CD4-positive, alpha-beta T cell treated with Interleukin-17A for 1 hour (primary cell): ENCODE results near the gene CHAF1B.

Experiments used
- DNase-seq: peaks from one replicate; pipeline ENCODE4 v3.0.0-alpha.2; 2020

Gene CHAF1B

DNA sequence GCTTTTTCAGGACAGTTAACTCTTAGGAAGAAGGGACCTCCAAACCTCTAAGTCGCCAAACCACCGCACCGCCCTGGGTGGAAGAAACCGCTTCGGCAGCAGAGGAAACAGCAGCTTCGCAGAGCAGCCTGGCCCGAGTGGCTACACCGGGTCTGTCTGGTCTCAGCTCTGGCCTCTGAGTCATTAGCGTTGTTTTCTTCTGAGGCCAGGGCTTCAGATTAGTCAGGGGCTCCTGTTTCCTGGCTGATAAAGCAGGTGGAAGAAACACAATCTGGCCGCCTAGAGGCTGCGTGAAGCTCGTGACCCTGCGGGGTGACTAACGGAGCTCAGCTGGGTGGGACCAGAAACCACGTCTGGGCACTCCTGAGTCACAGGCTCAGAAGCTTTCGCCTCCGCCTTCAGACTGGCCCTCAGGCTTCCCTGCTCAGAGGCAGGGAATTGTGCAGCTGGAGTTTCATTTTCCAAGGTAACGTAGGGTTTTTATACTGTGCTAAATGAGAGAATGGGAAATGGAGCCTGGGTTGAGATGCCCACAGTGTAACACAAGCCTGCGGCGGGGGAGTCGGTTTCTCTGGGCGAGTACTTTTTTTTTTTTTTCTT lies 44.9 kb downstream of the CHAF1B start:
- DNase-seq: peak; percentile 48

DNA sequence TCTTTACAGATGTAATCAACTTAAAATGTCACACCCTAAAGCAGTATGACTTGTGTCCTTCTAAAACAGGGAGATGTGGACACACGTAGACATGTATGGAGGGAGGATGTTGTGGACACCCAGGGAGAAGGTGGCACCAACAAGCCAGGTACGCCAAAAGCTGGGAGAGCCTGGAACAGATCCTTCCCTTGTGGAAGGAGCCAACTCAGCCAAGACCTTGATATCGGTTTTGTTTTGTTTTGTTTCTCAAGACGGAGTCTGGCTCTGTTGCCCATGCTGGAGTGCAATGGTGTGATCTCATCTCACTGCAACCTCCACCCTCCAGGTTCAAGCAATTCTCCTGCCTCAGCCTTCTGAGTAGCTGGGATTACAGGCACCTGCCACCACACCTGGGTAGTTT lies 45.6 kb downstream of the CHAF1B start:
- DNase-seq: no peak

DNA sequence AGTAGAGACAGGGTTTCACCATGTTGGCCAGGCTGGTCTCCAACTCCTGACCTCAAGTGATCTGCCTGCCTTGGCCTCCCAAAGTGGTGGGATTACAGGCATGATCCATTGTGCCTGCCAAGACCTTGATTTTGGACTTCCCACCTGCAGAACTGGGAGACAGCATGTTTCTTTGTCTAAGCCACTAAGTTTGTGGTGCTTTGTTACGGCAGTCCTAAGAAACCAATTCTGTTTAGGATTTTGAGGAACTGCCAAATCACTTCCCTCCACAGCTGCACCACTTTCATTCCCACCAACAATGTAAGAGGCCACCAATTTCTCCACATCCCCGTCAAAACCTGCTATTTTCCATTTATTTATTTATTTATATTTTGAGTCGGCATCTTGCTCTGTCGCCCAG lies 46.1 kb downstream of the CHAF1B start:
- no peak for DNase-seq

DNA sequence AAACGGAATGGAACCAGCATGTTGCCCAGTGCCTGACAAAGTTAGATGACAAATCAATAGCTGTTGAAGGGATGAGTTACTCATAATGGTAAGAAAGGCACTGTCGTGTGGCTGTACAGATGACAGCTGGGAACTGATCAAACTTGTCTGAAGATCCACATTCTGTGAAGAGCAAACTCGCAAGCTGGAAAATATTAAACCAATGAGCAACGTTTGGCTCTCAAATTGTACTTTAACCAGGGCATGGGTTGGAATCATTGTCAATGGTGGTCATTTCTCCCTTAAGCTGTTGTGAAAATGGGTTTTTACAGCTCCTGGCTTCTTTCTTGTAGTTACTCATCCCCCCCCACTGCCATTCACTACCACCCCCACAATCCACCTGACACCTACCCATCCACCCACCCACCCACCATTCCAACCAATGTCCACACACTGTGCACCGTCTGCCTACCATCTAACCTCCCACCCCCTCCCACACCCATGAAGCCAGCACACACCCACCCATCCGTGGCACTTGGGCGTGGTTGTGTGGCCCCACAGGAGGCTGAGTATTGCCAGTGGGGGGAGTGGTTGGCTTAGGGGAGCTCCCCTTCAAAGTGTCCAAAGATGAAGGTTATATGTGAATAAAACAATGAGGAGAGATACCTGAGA lies 48.0 kb downstream of the CHAF1B start:
- no peak for DNase-seq

DNA sequence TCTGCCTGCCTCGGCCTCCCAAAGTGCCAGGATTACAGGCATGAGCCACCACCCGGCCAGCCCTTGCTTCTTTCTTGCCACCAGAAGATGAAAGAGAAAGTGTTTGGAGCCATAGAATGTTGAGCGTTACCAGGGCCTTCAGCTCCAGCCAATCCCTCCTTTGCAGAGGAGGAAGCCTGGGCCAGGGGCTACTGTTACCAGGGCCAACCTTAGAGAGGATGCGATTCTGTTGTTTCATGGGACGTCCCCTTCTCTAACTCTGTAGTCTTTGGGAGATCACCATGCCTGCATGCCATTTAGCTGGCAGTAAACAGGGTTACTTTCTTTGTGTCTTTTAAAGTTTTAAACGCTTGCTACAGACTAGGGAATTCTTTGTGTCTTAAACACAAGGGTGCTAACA lies 49.0 kb downstream of the CHAF1B start:
- no peak for DNase-seq

DNA sequence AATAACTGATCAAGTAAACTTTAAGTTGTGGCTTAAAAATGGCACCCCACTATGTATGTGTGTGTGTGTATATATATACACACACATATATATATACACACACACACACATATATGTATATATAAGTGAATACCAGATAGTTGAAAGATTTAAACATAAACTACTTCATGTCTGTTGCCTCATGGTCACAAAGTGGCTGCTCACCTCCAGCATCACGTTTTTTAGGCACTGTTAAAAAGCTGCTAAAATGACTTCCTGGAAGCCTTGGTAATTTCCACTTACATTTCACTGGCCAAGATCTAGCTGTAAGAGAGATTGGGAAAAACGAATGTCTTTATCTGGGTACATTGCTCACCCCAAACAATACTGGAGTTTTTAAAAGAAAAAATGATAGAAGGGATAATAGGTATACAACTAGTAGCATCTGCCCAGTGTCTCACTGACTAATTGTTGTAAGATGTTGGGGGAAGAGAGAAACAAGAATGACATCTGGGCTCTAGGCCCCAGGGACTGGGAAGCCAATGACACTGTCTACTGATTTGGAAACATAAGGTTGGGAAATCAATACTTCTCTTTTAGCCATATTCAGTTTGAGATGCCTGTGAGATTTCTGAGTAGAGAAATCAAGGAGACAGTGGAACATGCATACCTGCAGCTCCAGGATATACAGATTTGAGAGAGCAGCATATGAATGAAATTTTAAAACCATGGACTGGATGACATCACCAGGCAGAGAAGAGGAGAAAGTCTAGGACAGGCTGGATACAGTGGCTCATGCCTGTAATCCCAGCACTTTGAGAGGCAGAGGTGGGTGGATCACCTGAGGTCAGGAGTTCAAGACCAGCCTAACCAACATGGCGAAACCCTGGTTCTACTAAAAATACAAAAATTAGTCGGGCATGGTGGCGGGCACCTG lies 51.9 kb downstream of the CHAF1B start:
- no peak for DNase-seq

DNA sequence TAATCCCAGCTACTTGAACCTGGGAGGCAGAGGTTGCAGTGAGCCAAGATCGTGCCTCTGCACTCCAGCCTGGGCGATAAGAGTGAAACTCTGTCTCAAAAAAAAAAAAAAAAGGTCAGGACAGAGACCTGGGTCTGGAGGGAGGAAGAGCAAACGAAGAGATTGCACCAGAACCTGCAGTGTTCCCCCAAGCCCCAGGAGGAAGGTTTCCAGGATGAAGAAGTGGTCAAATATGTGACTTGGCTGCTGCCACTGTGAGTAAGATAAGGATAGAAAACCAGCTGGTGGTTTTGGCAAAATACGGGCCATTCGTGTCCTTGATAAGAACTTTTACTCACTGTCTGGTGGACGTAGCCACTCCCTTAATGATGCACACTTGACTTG lies 52.5 kb downstream of the CHAF1B start:
- DNase-seq: no peak

DNA sequence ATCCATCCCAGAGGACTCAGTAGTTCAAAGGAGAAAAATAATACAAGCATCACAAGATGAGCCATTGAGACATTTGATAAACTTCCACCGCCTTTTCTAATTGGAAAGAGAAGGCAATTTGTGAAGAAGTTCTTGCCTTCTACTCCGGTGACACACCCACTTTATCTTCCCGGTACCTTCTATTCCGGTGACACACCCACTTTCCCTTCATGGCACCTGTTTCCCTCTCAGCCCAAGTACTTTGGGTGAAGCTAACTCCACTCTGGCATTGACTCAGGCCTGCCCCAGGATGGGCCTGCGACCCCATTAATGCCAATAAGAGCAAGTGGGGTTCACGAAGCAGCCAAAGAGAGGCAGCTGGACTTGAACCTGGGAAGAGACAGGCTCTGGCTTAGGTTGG lies 56.5 kb downstream of the CHAF1B start:
- no peak for DNase-seq

DNA sequence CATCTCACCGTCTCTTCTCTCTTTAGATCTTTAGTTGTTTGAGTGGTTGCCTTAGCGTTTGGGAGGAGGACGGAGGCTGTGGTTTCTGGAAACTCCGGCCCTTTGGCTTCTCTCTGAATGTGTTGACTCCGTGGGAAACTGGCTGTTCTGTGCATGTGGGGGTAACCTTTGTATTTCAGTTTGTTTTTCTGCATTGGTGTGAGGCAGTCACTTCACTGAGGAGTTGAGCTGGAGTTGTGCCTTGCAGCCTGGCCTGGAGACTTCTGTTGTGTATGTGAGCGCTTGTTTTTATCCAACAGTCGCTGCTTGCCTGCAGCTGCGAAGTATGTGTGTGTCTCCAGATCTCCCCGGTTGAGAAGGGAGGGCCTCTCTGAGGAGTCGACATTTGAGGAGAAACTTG lies 61.1 kb downstream of the CHAF1B start:
- DNase-seq: no peak

DNA sequence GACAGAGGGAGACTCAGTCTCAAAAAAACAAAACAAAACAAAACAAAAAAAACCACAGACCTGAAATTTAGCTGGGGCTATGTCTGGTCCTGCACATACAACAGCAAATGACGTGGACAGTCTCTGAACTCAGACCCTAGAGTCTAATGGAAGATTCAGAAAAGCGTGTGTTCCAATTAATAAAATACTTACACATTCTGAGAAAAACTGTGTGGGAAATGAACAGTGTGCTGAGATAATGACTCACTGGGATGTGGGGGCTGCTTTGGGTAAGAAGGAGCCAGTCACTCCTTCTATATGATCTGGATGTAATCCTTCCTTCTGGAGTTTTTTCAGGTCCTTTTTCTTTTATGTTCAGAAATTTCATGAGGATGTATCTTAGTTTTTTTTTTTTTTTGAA lies 65.3 kb downstream of the CHAF1B start:
- DNase-seq: no peak

DNA sequence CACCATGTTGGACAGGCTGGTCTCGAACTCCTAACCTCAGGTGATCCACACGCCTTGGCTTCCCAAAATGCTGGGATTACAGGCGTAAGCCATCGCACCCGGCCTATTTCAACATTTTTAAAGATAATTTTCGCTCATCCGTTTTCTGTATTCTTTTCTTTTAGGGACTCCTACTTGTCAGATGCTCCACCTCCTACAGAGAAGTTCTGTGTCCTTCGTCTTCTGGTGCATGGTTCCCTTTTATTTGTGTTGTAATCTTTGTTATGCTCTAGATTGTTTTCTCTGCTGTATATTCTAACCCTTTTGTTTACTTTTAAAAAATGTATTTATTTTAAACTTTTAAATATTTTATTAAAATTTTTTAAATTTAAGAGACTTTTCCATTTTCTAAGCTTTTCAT lies 66.3 kb downstream of the CHAF1B start:
- DNase-seq: no peak

DNA sequence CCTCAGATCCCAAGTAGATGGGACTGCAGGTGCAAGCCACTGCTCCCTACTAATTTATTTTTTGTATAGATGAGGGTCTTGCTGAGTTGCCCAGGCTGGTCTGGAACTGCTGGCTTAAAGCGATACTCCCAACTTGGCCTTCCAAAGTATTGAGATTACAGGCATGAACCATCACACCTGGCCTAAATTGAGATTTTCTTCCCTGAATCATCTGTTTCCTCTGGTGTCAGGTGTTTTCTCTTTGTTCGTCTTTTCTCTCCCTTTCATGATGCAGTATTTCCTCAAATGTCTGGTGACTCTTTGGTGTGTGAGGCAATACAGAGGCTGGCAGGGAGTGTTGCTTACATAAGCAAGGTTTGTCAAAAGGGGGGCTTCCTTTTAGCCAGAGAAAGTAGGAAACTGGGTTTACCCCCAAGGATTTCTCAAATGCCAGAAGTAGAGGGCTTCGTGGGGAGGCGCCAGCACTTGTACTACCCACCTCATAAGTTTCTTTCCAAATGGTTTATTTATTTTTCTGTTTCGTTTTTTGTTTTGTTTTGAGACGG lies 67.2 kb downstream of the CHAF1B start:
- no peak for DNase-seq

DNA sequence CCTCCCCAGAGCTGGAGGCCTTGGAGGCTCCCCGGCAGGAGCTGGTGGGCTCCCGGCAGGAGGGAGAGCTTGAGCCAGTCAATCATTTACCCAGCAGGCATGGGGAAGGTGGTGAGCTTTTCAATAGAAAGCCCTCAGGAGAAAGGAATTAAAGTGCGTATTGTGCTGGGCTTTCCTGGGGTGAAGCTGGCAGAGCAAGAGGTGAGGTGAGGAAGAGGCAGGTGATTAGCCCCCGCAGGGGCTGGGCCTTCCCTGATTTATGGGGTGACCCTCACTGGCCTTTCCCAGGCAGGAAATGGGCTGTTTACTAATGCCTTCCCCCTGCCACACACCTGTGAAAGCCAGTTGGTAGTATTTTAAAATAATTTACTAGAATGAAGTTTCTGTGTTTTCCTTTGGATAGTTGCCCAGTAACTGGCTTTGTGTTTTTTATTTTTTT lies 68.9 kb downstream of the CHAF1B start:
- no peak for DNase-seq

DNA sequence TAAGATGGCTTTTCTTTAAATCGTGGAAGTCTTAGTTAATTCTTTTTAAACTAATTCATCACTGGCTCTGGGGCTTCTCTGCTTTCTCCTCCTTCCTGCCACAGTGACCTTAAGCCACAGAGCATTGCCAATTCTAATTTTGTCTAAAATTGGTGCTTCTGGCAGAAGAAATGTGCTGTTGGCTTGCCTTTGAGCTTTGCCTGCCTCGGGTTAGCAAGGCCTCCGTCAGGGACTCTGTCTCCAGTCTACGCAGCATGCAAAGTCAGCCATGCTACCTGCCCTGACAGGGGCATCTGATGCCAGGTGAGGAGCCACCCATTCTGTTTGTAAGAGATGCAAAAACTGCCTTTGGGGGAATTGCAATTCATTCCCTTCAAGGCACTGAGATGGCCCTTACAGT lies 69.5 kb downstream of the CHAF1B start:
- DNase-seq: no peak

DNA sequence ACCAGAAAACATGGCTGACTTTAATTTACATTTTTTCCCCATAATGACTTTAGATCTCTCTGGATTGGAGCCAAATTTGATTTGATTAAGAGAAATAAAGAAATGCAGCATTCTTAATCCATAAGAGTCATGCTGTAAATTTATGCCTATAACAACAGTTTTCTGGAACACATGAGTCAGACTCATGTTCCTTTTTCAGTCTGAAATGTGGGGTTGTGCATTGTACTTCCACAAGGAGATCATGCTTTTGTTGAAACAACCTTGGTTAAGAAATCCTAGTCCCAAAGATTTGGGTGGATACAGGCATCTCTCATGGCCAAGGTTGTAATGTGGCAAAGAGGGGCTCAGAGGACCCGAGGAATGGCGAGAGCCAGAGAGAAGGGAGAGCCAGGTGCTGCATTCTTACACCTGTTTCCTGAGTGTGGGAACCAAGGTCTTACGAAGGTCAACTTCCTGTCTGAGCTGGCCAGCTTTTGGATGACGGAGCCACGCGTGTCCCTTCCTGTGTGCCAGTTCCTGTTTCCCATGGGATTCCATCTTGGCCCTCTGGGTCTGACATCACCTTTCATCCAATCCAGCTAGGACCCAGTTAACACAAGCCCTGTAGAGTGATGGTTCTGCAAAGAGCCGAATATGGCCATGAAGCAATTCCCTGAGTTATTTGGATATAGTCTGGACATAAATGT lies 71.7 kb downstream of the CHAF1B start:
- no peak for DNase-seq

DNA sequence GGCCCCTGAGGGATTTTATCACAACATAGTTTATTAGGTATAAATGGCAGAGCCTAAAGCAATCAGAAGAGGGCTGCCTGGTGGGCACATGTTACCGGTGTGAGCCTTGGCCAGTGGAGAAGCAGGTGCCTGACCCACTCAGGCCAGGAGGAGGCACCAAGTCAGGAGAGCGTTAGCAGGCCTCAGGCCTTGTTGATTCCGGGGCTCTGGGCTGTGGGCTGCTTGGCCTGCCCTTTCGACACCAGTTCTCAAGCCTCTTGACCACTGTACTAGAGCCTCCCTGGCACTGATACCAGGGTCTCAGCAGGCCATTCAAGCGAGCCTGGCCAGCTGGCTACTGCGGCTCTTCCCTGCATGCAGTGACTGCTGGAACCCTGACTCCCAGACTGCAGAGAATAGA lies 73.9 kb downstream of the CHAF1B start:
- DNase-seq: no peak

DNA sequence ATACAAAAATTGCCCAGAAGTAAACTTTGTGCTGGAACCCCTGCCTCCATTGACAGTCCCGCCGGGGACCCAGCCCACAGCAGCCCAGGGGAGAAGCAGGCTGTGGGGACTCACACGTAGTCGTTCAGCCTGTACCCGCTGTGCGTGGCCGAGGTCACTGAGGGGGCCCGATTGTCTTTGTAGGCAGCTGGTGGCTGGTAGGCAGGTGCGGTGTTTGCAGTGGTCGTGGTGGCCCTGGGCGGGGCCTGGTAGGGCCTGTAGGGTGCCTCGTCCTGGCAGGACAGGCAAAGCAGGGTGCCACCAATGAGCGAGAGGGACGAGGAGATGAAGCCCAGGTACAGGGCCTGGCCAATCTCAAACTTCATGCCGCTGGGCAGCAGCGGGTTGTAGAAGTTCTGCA lies 75.7 kb downstream of the CHAF1B start:
- no peak for DNase-seq

DNA sequence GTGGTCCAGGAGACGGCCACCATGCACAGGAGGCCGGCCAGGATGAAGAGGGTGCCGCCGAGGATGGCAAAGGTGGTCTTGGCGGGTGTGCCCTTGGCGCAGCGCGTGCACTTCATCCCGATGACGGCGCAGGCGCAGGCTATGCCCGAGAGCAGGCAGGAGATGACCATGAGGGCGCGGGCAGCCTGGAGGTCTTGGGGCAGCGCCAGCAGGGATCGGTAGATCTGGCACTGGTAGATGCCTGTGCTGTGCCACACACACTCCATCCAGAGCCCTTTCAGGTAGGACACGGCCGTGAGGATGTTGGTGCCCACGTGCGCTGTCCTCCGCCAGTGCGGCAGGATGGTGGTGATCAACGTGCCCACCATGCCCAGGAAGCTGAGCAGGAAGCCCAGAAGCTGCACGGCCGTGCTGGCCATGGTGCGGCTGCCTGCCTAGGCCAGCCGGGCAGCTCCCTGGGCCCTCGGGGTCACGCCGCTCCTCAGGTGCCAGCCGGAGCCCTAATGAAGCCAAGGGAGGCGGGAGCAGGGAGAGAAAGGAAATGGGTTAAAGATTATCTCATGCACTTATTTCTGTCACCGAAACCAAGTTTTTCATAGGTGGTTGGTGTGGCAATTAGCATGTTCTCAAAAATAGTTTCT lies 76.2 kb downstream of the CHAF1B start:
- no peak for DNase-seq

DNA sequence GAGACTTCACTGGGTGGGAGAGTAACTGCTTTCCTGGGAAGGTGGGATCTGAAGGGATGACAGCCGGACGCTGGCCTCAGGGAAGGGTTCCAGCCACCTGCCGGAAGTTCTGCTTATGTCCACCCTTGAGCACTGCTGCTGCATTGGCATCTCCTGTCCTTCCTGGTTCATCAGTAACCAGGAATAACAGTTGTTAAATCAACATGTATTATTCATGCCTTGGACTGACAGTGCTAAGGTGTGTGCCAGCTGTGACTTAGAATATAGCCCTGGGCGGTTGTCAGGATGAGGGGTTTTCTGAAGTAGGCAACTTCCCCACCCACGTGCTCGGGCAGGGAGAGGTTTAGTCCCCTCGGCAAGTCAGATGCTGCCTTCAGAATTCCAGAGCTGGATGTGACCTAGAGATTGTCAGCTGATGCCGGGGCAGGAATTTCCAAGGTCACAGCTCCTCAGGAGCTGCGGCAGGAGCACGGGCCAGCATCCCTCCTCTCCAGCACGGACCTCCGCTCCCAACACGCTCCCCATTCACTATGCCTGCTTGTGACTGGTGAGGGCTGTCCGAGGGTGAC lies 76.8 kb downstream of the CHAF1B start:
- no peak for DNase-seq

DNA sequence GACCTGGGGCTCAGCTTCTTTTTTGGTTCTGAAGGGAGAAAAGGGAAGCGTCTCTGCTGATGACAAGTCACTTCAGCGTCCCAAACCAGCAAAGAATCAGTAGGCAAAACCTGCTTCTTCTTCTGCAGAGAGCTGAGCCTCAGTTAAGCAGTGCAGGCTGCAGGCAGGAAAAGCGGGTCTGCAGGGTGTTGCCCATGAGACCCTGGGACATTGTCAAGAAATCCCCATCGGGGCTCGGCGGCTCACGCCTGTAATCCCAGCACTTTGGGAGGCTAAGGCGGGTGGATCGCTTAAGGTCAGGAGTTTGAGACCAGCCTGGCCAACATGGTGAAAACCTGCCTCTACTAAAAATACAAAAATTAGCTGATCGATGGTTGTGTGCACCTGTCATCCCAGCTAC lies 78.0 kb downstream of the CHAF1B start:
- no peak for DNase-seq

DNA sequence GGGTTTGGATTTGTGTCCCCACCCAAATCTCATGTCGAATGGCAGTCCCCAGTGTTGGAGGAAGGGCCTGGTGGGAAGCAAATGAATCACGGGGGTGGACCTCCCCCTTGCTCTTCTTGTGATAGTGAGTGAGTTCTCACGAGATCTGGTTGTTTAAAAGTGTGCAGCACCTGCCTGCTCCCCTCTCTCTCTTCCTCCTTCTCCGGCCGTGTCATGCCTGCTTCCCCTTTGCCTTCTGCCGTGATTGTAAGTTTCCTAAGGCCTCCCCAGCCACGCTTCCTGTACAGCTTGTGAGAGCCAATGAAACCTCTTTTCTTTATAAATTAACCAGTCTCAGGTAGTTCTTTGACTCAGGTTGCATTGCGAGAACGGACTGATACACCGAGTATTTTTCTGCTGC lies 78.8 kb downstream of the CHAF1B start:
- no peak for DNase-seq

DNA sequence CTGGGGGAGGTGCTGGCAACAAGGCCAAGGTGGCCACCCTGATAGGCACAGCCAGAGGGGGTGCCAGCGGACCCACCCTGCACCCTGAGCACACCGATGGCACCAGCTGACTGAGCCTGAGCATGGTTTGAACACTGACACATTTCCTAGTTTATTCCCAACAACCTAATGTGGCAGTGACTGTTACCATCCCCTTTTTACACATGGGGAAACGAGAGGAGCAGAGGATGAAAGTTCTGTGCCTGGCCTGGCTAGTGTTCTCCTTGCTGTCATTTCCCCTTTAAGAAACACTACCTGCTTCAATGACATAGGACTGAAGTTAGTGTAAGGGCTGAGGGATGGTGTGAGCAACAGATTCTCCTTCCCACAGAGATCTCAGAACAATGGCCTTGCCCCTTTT lies 79.4 kb downstream of the CHAF1B start:
- no peak for DNase-seq
